ENCODE measurements around the gene HUS1.
"Not testable (repeated sequence)": the region's sequence is repeated elsewhere in the genome, so short reads cannot be mapped to it uniquely, and the experiment has no call there.

Gene HUS1

DNA sequence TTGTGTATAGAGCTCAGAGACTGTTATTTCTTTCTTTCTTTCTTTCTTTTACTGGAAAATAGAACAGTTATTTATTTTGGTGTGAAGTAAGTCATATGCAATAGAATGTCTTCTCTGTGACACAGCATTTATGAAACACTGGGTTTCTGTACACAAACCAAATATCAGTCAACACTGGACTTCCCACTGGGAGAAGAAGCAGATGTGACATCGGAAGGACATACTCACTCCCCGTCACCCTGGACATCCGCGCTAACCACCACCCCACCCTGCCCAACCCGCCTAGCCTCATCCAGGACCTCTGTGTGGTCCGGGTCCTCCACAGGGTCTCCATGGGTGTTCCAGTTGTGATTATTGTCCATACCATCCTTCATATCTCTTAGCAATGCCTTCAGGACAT, 27.5 kb upstream of the HUS1 start:
- no peak overlapping the region for H3K4me3 ChIP-seq
- no peak overlapping the region for H3K27ac ChIP-seq
- H3K9me3 ChIP-seq (replicated peaks in 1 of 11) = peaks cover 0 to 13% (median 7%) of the 10 kb centered on the region in 11 experiments; a peak in 7 of 22 replicates
- no peak overlapping the region for H3K9ac ChIP-seq
- H4K20me1 ChIP-seq = no peaks in the 10 kb centered on the region
- no peaks in the 10 kb centered on the region for H3K36me3 ChIP-seq
- no peaks in the 10 kb centered on the region for H3K27me3 ChIP-seq
- H3K4me2 ChIP-seq = no peak overlapping the region
- no peak for TF ChIP-seq Cebpa-rat (IDR thresholded peaks at IDR 0.05)
- peaks cover 17 to 36% (median 25%) of the 10 kb centered on the region in 10 experiments for H3K4me1 ChIP-seq

DNA sequence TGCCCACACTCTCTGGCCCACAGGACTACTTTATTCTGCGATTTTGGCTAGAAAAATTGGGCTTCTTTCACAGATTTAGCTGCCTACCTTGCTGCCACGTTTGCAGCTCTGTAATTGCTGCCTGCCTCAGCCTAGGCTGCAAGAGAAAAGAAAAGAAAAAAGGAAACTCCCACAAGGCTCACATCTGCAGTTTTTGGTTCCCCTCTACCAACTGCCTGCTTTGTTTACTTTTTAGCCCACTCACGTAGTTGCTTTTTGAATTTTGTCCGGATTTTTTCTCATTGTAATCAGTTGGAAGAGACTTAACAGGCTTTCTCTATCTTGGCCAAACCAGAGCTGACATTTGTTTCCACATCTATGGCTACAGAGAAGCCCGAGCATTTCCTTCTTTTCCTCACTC, 25.2 kb upstream of the HUS1 start:
- H4K20me1 ChIP-seq = no peaks in the 10 kb centered on the region
- H3K4me2 ChIP-seq = peak overlapping the region; percentile 72 to 93 (median 83)
- peak overlapping the region in 9 of 11 experiments; percentile 34 to 66 (median 58); a peak in 19 of 22 replicates for H3K27ac ChIP-seq
- H3K9ac ChIP-seq = peak overlapping the region; percentile 31 to 59 (median 46); a peak in 16 of 22 replicates
- peaks cover 0 to 18% (median 7%) of the 10 kb centered on the region in 11 experiments; a peak in 8 of 22 replicates for H3K9me3 ChIP-seq (replicated peaks in 1 of 11)
- no peaks in the 10 kb centered on the region for H3K27me3 ChIP-seq
- no peak for TF ChIP-seq Cebpa-rat (IDR thresholded peaks at IDR 0.05)
- H3K4me1 ChIP-seq = peaks cover 11 to 36% (median 20%) of the 10 kb centered on the region in 10 experiments
- peak overlapping the region in 5 of 10 experiments; percentile 2 to 22 (median 6); a peak in 7 of 20 replicates for H3K4me3 ChIP-seq
- no peaks in the 10 kb centered on the region for H3K36me3 ChIP-seq

DNA sequence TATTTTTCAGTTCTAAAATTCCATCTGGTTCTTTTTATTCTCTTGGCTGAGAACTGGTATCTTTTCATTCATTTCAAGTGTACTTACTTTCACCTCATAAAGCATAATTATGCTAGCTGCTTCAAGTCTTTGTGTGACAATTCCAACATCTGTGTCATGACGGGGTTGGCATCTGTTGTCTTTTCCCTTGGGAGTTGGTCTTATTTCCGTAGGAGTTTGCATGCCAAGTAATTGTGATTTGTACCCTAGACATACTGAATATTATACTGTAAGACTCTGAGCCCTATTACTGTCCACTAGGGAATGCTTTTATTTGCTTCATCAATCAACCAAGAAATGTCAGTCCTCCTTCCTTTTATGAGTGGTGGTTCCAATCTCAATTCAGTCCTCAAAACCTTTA, 24.6 kb upstream of the HUS1 start:
- peak overlapping the region in 10 of 11 experiments; percentile 31 to 59 (median 48); a peak in 16 of 22 replicates for H3K9ac ChIP-seq
- H4K20me1 ChIP-seq = no peaks in the 10 kb centered on the region
- TF ChIP-seq Cebpa-rat (IDR thresholded peaks at IDR 0.05) = no peak
- peak overlapping the region in 2 of 10 experiments; percentile 5 to 22; a peak in 3 of 20 replicates for H3K4me3 ChIP-seq
- peak overlapping the region in 9 of 11 experiments; percentile 34 to 66 (median 58); a peak in 17 of 22 replicates for H3K27ac ChIP-seq
- H3K4me1 ChIP-seq = peaks cover 11 to 36% (median 20%) of the 10 kb centered on the region in 10 experiments
- peaks cover 0 to 18% (median 7%) of the 10 kb centered on the region in 11 experiments; a peak in 8 of 22 replicates for H3K9me3 ChIP-seq (replicated peaks in 1 of 11)
- H3K4me2 ChIP-seq = peak overlapping the region; percentile 72 to 93 (median 83)
- no peaks in the 10 kb centered on the region for H3K27me3 ChIP-seq
- H3K36me3 ChIP-seq = no peaks in the 10 kb centered on the region

DNA sequence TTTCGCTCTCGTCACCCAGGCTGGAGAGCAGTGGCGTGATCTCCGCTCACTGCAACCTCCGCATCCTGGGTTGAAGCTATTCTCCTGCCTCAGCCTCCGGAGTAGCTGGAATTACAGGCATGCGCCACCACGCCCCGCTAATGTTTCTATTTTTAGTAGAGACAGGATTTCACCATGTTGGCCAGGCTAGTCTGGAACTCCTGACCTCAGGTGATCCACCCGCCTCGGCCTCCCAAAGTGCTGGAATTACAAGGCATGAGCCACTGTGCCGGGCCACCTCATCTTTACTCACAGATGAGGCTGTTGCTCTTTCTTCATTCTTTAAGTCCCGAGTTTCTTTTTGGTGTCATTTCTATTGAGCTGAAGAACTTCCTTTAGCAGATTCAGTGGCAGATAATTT, 20.7 kb upstream of the HUS1 start:
- not testable (repeated sequence) for H4K20me1 ChIP-seq, H3K4me2 ChIP-seq, H3K36me3 ChIP-seq, H3K9ac ChIP-seq, H3K27me3 ChIP-seq, H3K4me3 ChIP-seq, H3K27ac ChIP-seq
- peaks cover 11 to 25% (median 19%) of the 10 kb centered on the region in 10 experiments for H3K4me1 ChIP-seq
- peaks cover 0 to 18% (median 7%) of the 10 kb centered on the region in 11 experiments; a peak in 8 of 22 replicates for H3K9me3 ChIP-seq (replicated peaks in 1 of 11)

DNA sequence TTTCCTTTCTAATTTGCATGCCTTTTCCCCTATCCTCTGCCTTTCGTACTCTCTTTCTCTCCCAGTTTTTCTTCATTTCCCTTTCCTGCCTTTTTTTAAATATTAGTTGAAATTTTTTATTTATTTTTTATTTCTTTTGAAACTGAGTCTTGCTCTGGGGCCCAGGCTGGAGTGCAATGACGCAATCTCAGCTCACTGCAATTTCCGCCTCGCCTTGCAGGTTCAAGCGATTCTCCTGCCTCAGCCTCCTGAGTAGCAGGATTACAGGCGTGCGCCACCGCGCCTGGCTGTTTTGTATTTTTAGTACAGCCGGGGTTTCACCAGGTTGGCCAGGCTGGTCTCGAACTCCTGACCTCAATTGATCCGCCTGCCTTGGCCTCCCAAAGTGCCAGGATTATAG, 20.0 kb upstream of the HUS1 start:
- Histone ChIP-seq H3K4me2 (no peak overlapping the region), H3K9me3 (replicated peaks in 1 of 11) (peaks cover 0 to 18% (median 7%) of the 10 kb centered on the region in 11 experiments; a peak in 8 of 22 replicates), H3K9ac (no peak overlapping the region), H3K4me3 (no peak overlapping the region), H3K4me1 (peaks cover 6 to 18% (median 12%) of the 10 kb centered on the region in 10 experiments), H4K20me1 (no peaks in the 10 kb centered on the region), H3K27ac (no peak overlapping the region), H3K36me3 (no peaks in the 10 kb centered on the region), H3K27me3 (no peaks in the 10 kb centered on the region)
- peak in 1 of 11 experiments; percentile 41; a peak in 2 of 22 replicates for TF ChIP-seq Cebpa-rat (IDR thresholded peaks at IDR 0.05)

DNA sequence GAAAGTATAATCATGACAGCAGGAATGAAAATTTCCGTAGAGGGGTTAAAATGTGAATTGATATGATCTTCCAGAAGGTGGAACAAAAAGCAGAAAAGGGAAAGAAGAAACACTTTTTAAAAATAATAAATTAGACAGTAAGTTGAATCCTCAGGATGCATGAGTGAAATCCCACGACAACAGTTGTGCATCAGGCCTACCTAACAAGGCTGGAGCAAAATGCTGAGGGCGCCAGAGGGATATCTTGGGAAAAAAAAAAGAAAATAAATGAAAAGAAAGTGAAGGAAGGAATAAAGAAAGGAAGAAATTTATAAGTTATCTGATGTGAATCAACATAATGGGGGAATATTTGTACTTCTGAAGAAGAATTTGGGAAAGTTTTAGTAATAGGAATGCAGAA, 13.0 kb upstream of the HUS1 start:
- H3K9me3 ChIP-seq (replicated peaks in 1 of 11) = no peaks in the 10 kb centered on the region
- H3K4me2 ChIP-seq = peak overlapping the region; percentile 59 to 86 (median 72)
- H3K4me1 ChIP-seq = peaks cover 11 to 19% (median 15%) of the 10 kb centered on the region in 10 experiments; a peak in 19 of 20 replicates
- H3K4me3 ChIP-seq = peak overlapping the region; percentile 50 to 72 (median 60); a peak in 16 of 20 replicates
- H3K9ac ChIP-seq = peak overlapping the region; percentile 35 to 80 (median 75); a peak in 19 of 22 replicates
- no peaks in the 10 kb centered on the region for H3K36me3 ChIP-seq
- H3K27me3 ChIP-seq = no peaks in the 10 kb centered on the region
- TF ChIP-seq Cebpa-rat (IDR thresholded peaks at IDR 0.05) = no peak
- H4K20me1 ChIP-seq = no peaks in the 10 kb centered on the region
- peak overlapping the region; percentile 57 to 82 (median 74) for H3K27ac ChIP-seq

DNA sequence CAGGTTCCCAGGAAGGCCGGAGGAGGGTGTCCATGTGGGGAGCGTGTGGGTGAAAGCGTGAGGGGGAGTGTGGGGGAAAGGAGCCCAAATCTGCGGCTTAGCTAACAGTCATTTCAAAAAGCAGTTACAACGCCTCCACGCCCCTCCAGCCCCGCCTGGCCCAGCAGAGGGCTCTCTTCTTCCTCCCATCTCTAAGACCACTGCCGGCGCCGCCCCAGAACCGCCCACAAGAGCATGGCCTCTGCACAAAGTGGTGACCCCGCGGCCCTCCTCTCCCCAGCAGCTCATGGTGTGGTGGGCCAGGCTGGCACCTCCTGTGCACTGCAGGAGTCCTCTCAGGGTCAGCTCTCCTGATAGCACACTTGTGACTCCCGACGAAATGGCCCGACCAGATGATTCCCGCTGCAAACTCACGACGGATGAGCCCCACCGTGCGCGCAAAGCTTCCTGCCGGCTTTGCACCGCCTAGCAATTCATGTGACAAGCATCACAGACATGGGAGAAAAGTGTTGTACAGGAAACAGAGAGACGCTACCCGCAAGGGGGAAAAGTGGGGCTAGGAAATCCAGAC, 12.4 kb upstream of the HUS1 start:
- Histone ChIP-seq H3K4me2 (peak overlapping the region; percentile 59 to 86 (median 72)), H4K20me1 (no peaks in the 10 kb centered on the region), H3K27ac (peak overlapping the region; percentile 57 to 82 (median 74)), H3K4me3 (peak overlapping the region; percentile 50 to 72 (median 60)), H3K36me3 (no peaks in the 10 kb centered on the region), H3K27me3 (no peaks in the 10 kb centered on the region), H3K9ac (peak overlapping the region; percentile 35 to 80 (median 75); a peak in 21 of 22 replicates), H3K9me3 (replicated peaks in 1 of 11) (no peaks in the 10 kb centered on the region), H3K4me1 (peaks cover 11 to 19% (median 15%) of the 10 kb centered on the region in 10 experiments; a peak in 19 of 20 replicates)
- TF ChIP-seq Cebpa-rat (IDR thresholded peaks at IDR 0.05) = no peak

DNA sequence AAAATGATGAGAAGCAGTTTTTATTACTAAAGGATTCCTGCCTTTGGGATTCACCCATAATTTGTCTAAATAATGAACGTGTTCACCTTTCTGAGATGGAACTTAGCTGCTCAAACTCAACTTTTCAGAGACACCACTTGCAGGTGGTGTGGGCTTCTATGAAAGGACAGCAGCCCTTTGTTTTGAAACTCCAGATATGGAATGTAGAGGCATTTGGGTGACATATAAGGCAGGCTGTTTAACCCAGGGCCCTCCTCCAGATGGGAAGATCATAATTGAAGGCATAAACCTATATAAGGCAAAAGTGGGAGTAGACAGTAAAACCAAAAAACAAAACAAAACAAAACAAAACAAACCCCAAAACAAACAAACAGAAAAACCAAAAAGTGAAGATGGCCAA, 11.9 kb upstream of the HUS1 start:
- no peak for TF ChIP-seq Cebpa-rat (IDR thresholded peaks at IDR 0.05)
- H3K27me3 ChIP-seq = no peaks in the 10 kb centered on the region
- no peaks in the 10 kb centered on the region for H3K9me3 ChIP-seq (replicated peaks in 1 of 11)
- peak overlapping the region; percentile 35 to 80 (median 75); a peak in 21 of 22 replicates for H3K9ac ChIP-seq
- H3K4me3 ChIP-seq = peak overlapping the region; percentile 50 to 72 (median 60)
- H3K4me1 ChIP-seq = peaks cover 11 to 19% (median 15%) of the 10 kb centered on the region in 10 experiments; a peak in 19 of 20 replicates
- no peaks in the 10 kb centered on the region for H4K20me1 ChIP-seq
- H3K4me2 ChIP-seq = peak overlapping the region; percentile 59 to 86 (median 72)
- H3K27ac ChIP-seq = peak overlapping the region; percentile 36 to 82 (median 74); a peak in 21 of 22 replicates
- no peaks in the 10 kb centered on the region for H3K36me3 ChIP-seq

DNA sequence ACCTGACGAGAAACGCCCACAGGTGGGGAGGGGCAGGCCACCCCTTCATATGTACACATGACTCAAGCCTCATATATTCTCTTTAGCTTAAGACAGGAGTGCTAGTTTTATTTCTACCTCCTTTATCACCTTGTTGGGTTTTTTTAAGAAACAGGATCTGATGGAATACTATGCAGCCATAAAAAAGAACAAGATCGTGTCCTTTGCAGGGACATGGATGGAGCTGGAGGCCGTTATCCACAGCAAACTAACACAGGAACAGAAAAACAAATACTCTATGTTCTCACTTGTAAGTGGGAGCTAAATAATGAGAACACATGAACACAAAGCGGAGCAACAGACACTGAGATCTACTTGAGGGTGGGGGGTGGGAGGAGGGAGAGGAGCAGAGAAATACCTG, 11.2 kb upstream of the HUS1 start:
- Histone ChIP-seq H3K4me3 (no peak overlapping the region), H3K4me2 (no peak overlapping the region), H3K27me3 (no peaks in the 10 kb centered on the region), H4K20me1 (no peaks in the 10 kb centered on the region), H3K36me3 (no peaks in the 10 kb centered on the region), H3K9me3 (replicated peaks in 1 of 11) (no peaks in the 10 kb centered on the region), H3K9ac (no peak overlapping the region), H3K27ac (no peak overlapping the region; a peak in 1 of 22 replicates), H3K4me1 (peaks cover 11 to 19% (median 15%) of the 10 kb centered on the region in 10 experiments; a peak in 19 of 20 replicates)
- no peak for TF ChIP-seq Cebpa-rat (IDR thresholded peaks at IDR 0.05)

DNA sequence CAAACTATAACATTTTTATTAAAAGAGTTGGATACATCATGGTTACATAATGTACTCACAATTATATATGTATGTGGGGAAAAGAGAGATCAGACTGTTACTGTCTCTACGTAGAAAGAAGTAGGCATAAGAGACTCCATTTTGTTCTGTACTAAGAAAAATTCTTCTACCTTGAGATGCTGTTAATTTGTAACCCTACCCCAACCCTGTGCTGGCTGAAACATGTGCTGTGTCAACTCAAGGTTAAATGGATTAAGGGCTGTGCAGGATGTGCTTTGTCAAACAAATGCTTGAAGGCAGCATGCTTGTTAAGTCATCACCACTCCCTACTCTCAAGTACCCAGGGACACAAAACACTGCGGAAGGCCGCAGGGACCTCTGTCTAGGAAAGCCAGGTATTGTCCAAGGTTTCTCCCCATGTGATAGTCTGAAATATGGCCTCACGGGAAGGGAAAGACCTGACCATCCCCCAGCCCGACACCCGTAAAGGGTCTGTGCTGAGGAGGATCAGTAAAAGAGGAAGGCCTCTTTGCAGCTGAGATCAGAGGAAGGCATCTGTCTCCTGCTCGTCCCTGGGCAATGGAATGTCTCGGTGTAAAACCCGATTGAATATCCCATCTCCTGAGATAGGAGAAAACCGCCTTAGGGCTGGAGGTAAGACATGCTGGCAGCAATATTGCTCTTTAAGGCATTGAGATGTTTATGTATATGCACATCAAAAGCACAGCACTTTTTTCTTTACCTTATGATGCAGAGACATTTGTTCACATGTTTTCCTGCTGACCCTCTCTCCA, 10.4 kb upstream of the HUS1 start:
- H3K27ac ChIP-seq; H3K27me3 ChIP-seq; H3K9me3 ChIP-seq (replicated peaks in 1 of 11); H3K4me2 ChIP-seq; H4K20me1 ChIP-seq; H3K9ac ChIP-seq; H3K4me3 ChIP-seq; H3K36me3 ChIP-seq: not testable (repeated sequence)
- H3K4me1 ChIP-seq = peaks cover 11 to 19% (median 15%) of the 10 kb centered on the region in 10 experiments; a peak in 19 of 20 replicates
